ENCODE data around the gene UBE2Q2. TPM values are rescaled to one million over a fixed set of nuclear protein-coding genes. Genes with fewer than 3 reads are reported as not detected.
"Not testable (repeated sequence)": the region's sequence is repeated elsewhere in the genome, so short reads cannot be mapped to it uniquely, and the experiment has no call there.

The UBE2Q2 gene
- total RNA-seq (10 to 100 TPM; 36.4 to 43.8 TPM), polyA plus RNA-seq (ENCODE audit: insufficient read depth, low read depth, low replicate concordance) (44.8 TPM)
- long read RNA-seq, donor 1, partial matches to known transcripts, result 6 of 13 reads
- long read RNA-seq, donor 1, other reads (novel, unspliced or antisense), result 0 of 13 reads
- long read RNA-seq, donor 2, transcript UBE2Q2-201 (13 exons, 3,130 nt), result major isoform, 6 of 7 reads
- long read RNA-seq, donor 2, partial matches to known transcripts, result 0 of 7 reads
- long read RNA-seq, donor 2, other reads (novel, unspliced or antisense), result 0 of 7 reads

DNA sequence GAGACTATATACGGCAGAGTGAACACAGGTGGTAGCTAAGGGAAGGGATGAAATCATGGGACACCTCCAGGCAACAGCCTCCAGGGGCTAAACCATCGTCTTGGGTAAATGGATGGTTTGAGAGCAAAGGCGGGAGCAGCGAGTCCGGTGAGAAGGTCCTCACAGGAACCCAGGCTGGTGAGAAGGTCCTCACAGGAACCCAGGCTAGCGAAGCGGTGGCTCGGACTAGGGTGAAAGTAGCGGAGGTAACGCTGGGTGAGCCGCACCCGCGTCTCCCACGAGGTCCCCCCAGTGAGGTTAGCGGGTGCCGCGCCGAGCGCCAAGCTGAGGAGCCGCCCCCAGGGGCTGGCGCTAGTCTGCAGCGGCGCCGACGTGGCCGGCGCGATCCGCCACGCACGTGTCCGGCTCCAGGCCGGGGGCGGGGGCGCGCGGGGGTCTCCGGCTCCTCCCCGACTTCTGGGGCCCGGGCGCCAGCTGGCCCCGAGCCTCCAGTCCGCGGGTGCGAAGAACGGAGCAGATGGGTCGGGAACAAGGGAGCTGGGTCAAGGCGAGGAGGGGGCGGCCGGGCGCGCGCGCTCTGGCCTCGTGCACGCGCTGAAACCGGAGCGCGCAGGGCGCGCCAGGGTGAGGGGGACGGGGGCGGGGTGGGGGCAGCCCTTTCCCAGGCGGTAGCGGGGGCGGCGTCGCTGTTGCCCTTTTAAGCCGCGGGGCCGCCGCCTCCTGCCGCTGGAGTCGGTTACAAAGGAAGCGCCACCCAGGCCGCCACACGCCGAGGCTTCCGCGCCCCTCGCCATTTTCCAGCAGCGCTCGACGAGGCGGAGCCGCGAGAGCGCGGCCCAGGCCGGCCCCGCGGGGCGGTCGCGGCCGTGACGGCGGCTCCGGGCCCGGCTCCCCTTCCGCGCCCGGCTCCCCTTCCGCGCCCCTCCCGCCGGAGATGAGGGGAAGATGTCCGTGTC is at the start of gene UBE2Q2:
UBE2Q2 (plus strand) TSS at position 726 of the 956 bp plus-strand sequence; CDS start at position 946, 220 bp downstream.
- intact Hi-C loops (cut with DNase I; ENCODE audit: low total_unique reads), result no loop called here
- Histone ChIP-seq H3K9me3 (no peaks in the 10 kb centered on the region), H3K27me3 (no peaks in the 10 kb centered on the region), H3K36me3 (ENCODE audit: low read depth, missing control alignments) (no peaks in the 10 kb centered on the region), H3K27ac (peak within 1 kb of the TSS; percentile 96), H3K4me1 (peaks cover 20% of the 10 kb centered on the region), H3K4me3 (peak within 1 kb of the TSS; percentile 89 to 100)
- no peak for TF ChIP-seq POLR2A (IDR thresholded peaks at IDR 0.05)
- TF ChIP-seq CTCF (IDR thresholded peaks at IDR 0.05), result no peak
- DNase-seq, result peak; percentile 83
- 1 to 3% methylated on average over 29 to 66 of the region's 109 CpGs for WGBS, 2 donors

DNA sequence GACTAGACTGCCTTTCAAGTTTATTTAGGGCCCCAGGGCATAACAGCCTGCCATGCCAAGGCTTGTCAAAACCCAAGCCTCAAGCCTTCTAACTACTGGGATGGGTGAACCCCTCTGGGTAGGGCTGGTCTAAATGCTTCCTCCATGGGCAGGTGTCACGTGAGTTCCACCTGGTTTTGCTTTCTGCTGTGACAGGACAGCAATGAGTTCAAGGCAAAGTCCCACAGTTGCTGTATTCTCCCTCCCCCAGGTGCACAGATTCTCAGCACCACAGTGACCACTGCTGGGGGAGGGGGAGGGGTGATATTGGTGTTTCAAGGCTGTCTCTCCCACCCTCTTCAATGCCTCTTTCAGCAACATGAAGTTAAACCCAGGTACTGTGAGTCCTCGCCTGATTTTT is 46.9 kb upstream of the UBE2Q2 start:
- TF ChIP-seq POLR2A (IDR thresholded peaks at IDR 0.05), result no peak
- no peak for TF ChIP-seq CTCF (IDR thresholded peaks at IDR 0.05)
- WGBS, 2 donors, result 90% methylated on average over 2 of the region's 2 CpGs
- DNase-seq, result no peak
- no peak overlapping the region for H3K4me3 ChIP-seq
- H3K36me3 ChIP-seq (ENCODE audit: low read depth, missing control alignments), result no peaks in the 10 kb centered on the region
- no peaks in the 10 kb centered on the region for H3K27me3 ChIP-seq
- intact Hi-C loops (cut with DNase I; ENCODE audit: low total_unique reads), result no loop called here
- no peaks in the 10 kb centered on the region for H3K4me1 ChIP-seq
- no peaks in the 10 kb centered on the region for H3K9me3 ChIP-seq
- no peak overlapping the region for H3K27ac ChIP-seq

- H3K27ac ChIP-seq; H3K4me3 ChIP-seq; H3K9me3 ChIP-seq; H3K27me3 ChIP-seq; intact Hi-C loops (cut with DNase I; ENCODE audit: low total_unique reads); H3K4me1 ChIP-seq; H3K36me3 ChIP-seq (ENCODE audit: low read depth, missing control alignments); DNase-seq: not testable (repeated sequence)
- 100% methylated on average over 1 of the region's 1 CpG; no CpG with 5 or more reads in 1 of the 2 donors for WGBS, 2 donors
Measured at GRCh38 chr15:75797146-75797545, 46.1 kb upstream of the UBE2Q2 start.

- H3K27ac ChIP-seq, result no peak overlapping the region
- no peak for TF ChIP-seq CTCF (IDR thresholded peaks at IDR 0.05)
- no peak for TF ChIP-seq POLR2A (IDR thresholded peaks at IDR 0.05)
- no peaks in the 10 kb centered on the region for H3K27me3 ChIP-seq
- H3K4me3 ChIP-seq, result no peak overlapping the region
- H3K36me3 ChIP-seq (ENCODE audit: low read depth, missing control alignments), result no peaks in the 10 kb centered on the region
- DNase-seq, result no peak
- intact Hi-C loops (cut with DNase I; ENCODE audit: low total_unique reads), result no loop called here
- no peaks in the 10 kb centered on the region for H3K9me3 ChIP-seq
- H3K4me1 ChIP-seq, result no peaks in the 10 kb centered on the region
Measured at GRCh38 chr15:75799190-75799589, 44.1 kb upstream of the UBE2Q2 start.

- H3K27ac ChIP-seq; DNase-seq; H3K4me3 ChIP-seq; H3K27me3 ChIP-seq; H3K36me3 ChIP-seq (ENCODE audit: low read depth, missing control alignments); H3K9me3 ChIP-seq; H3K4me1 ChIP-seq: not testable (repeated sequence)
- intact Hi-C loops (cut with DNase I; ENCODE audit: low total_unique reads), result loop anchor here (5.0 kb wide), 1 partner anchor 113 kb away; no protein-coding TSS in a partner anchor
- 91 to 94% methylated on average over 4 of the region's 4 CpGs for WGBS, 2 donors
Measured at GRCh38 chr15:75800409-75800808, 42.8 kb upstream of the UBE2Q2 start.
